Suppressor macrophage (primary cell): ENCODE measurements around the gene SDF2L1.
"Not testable (repeated sequence)": the region's sequence is repeated elsewhere in the genome, so short reads cannot be mapped to it uniquely, and the experiment has no call there.

ENCODE experiments used
- DNase-seq, 4 experiments: peaks; one replicate each; pipeline ENCODE4 v3.0.0-alpha.2; 2020 to 2022
- total RNA-seq, 17 experiments: gene quantifications; one replicate each; lab custom pipeline; 2026; ENCODE audit warnings: mixed read lengths in 6 of 17, inconsistent platforms in 3 of 17; lab: John Stamatoyannopoulos, UW

SDF2L1 gene
- total RNA-seq, result 13.6 to 37.0 (median 25.3) reads per million in 17 experiments

GRCh38 chr22:21641789-21642583 lies at the start of gene SDF2L1:
SDF2L1 (plus strand) TSS chr22:21642302; CDS start chr22:21642337, 35 bp downstream.
- peak; percentile 99 to 100 (median 99) for DNase-seq

- no peak for DNase-seq
Observed at GRCh38 chr22:21592422-21592821, 49.7 kb upstream of the SDF2L1 start.

GRCh38 chr22:21593406-21594232 lies 48.5 kb upstream of the SDF2L1 start:
- DNase-seq, result no peak

- DNase-seq, result no peak
Observed at GRCh38 chr22:21594865-21595452, 47.1 kb upstream of the SDF2L1 start.

- not testable (repeated sequence) for DNase-seq
Observed at GRCh38 chr22:21596356-21597135, 45.6 kb upstream of the SDF2L1 start.

GRCh38 chr22:21598302-21598701 lies 43.8 kb upstream of the SDF2L1 start:
- no peak for DNase-seq

- DNase-seq, result no peak
Observed at GRCh38 chr22:21599053-21599893, 42.8 kb upstream of the SDF2L1 start.

- DNase-seq, result no peak
Observed at GRCh38 chr22:21602579-21602978, 39.5 kb upstream of the SDF2L1 start.

- DNase-seq, result peak in 1 of 4 experiments; percentile 23
Observed at GRCh38 chr22:21603973-21604372, 38.1 kb upstream of the SDF2L1 start.

- no peak for DNase-seq
Observed at GRCh38 chr22:21605887-21606564, 36.1 kb upstream of the SDF2L1 start.

GRCh38 chr22:21606775-21607174 lies 35.3 kb upstream of the SDF2L1 start:
- DNase-seq, result no peak

GRCh38 chr22:21609556-21610157 lies 32.4 kb upstream of the SDF2L1 start:
- not testable (repeated sequence) for DNase-seq

GRCh38 chr22:21611210-21611977 lies 30.7 kb upstream of the SDF2L1 start:
- DNase-seq, result no peak

- no peak for DNase-seq
Observed at GRCh38 chr22:21612858-21613257, 29.2 kb upstream of the SDF2L1 start.

GRCh38 chr22:21613553-21614233 lies 28.4 kb upstream of the SDF2L1 start:
- DNase-seq, result no peak

GRCh38 chr22:21615731-21616130 lies 26.4 kb upstream of the SDF2L1 start:
- no peak for DNase-seq

GRCh38 chr22:21617337-21617736 lies 24.8 kb upstream of the SDF2L1 start:
- DNase-seq, result not testable (repeated sequence)

- no peak for DNase-seq
Observed at GRCh38 chr22:21621025-21621424, 21.1 kb upstream of the SDF2L1 start.
